Measurements from ENCODE around the gene RFC5.
A peak's percentile ranks its signal among the peaks of the same experiment; 100 is the strongest.

DNA sequence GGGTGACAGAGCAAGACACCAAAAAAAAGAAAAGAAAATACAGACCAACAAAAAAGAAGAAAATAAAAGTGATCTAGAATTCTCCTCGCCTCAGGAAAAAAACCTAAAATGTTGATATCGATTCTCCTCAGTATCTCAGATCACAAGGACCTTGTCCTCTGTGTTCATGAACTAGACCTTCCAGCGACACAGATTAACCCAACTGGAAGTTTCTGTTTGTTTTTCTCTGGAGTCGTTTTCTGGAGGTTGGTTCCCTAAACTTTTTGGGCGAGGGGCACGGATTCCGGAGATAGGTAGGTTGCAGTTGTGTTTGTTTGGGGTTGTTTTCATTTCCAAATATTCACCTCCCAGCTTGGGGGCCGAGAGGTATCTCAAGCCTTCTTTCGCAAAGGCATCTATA lies 559 bp upstream of the RFC5 start:
- TF ChIP-seq, protein P1, sequence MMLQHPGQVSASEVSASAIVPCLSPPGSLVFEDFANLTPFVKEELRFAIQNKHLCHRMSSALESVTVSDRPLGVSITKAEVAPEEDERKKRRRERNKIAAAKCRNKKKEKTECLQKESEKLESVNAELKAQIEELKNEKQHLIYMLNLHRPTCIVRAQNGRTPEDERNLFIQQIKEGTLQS (IDR thresholded peaks at IDR 0.05), result no peak
- TF ChIP-seq CTCF (IDR thresholded peaks at IDR 0.05; ENCODE audit: low read depth, low read length, missing input control) (no peak), REST (IDR thresholded peaks at IDR 0.05) (peak; percentile 62), YY1 (IDR thresholded peaks at IDR 0.05) (no peak), SP1 (IDR thresholded peaks at IDR 0.05) (peak; percentile 36), NR2F2 (IDR thresholded peaks at IDR 0.05) (no peak), RAD21 (IDR thresholded peaks at IDR 0.05) (no peak), TAF1 (conservative IDR thresholded peaks at IDR 0.05) (no peak), RXRA (IDR thresholded peaks at IDR 0.05) (peak; percentile 68 to 89)
- TF ChIP-seq, protein P2, sequence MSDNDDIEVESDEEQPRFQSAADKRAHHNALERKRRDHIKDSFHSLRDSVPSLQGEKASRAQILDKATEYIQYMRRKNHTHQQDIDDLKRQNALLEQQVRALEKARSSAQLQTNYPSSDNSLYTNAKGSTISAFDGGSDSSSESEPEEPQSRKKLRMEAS (IDR thresholded peaks at IDR 0.05), result no peak
